HepG2 (cell line): Measurements from ENCODE around the gene SCAPER. TPM values are rescaled to one million over a fixed set of nuclear protein-coding genes. Genes with fewer than 3 reads are reported as not detected.

ENCODE experiments used
- ADNP ChIP-seq: sonication (generic); formaldehyde crosslinking; IDR thresholded peaks from 2 replicates; pipeline ENCODE4 v1.4.0; 2020; ENCODE audit warnings: missing genetic modification reagents
- CBFB ChIP-seq: sonication (generic); formaldehyde crosslinking; IDR thresholded peaks from 2 replicates; pipeline ENCODE4 v1.4.0; 2020; ENCODE audit warnings: missing genetic modification reagents
- CHD4 ChIP-seq: fragments of 200-600 bp; sonication (generic); IDR thresholded peaks from 2 replicates; pipeline ENCODE4 v1.7.0; 2017; ENCODE audit warnings: mild to moderate bottlenecking, low read length, borderline replicate concordance
- E2F5 ChIP-seq: sonication (generic); formaldehyde crosslinking; conservative IDR thresholded peaks from 2 replicates; pipeline ENCODE4 v1.4.0; 2020; ENCODE audit warnings: missing genetic modification reagents
- EP300 ChIP-seq, 3 experiments: sonication (generic) in 1 of 3; formaldehyde crosslinking in 1 of 3; IDR thresholded peaks; 2 replicates each; pipeline versions ENCODE4 v1.5.1 to v1.6.1; 2011 to 2020; ENCODE audit warnings: low read depth in 2 of 3, low read length in 2 of 3, borderline replicate concordance in 1 of 3, improper control_type of control experiment in 1 of 3, mild to moderate bottlenecking in 1 of 3, missing genetic modification reagents in 1 of 3, moderate library complexity in 1 of 3
- GLI4 ChIP-seq: sonication (generic); formaldehyde crosslinking; IDR thresholded peaks from 2 replicates; pipeline ENCODE4 v1.5.1; 2020; ENCODE audit warnings: missing genetic modification reagents, mild to moderate bottlenecking, moderate library complexity, borderline replicate concordance
- GMEB2 ChIP-seq: IDR thresholded peaks from 2 replicates; pipeline ENCODE4 v1.6.1; 2016; ENCODE audit warnings: missing biosample characterization, missing genetic modification reagents, low read depth
- HOXA3 ChIP-seq: sonication (generic); formaldehyde crosslinking; IDR thresholded peaks from 2 replicates; pipeline ENCODE4 v1.5.0; 2020; ENCODE audit warnings: missing genetic modification reagents
- IRF2 ChIP-seq: IDR thresholded peaks from 2 replicates; pipeline ENCODE4 v1.6.1; 2018; ENCODE audit warnings: missing genetic modification reagents, missing compliant biosample characterization
- MAZ ChIP-seq, 2 experiments: sonication (generic) in 1 of 2; formaldehyde crosslinking in 1 of 2; IDR thresholded peaks; 2 replicates each; pipeline versions ENCODE4 v1.5.0 to v1.6.1; 2012 to 2020; ENCODE audit warnings: low read depth in 2 of 2, mild to moderate bottlenecking in 2 of 2, borderline replicate concordance in 1 of 2, improper control_type of control experiment in 1 of 2, low read length in 1 of 2, missing genetic modification reagents in 1 of 2, moderate library complexity in 1 of 2
- MYC ChIP-seq: sonication (generic); formaldehyde crosslinking; IDR thresholded peaks from 2 replicates; pipeline ENCODE4 v1.9.0; 2021; ENCODE audit warnings: missing genetic modification reagents, borderline replicate concordance
- NR2C2 ChIP-seq: sonication (generic); formaldehyde crosslinking; IDR thresholded peaks from 2 replicates; pipeline ENCODE4 v1.4.0; 2020; ENCODE audit warnings: missing genetic modification reagents, mild to moderate bottlenecking, moderate library complexity, borderline replicate concordance
- PHF8 ChIP-seq: sonication (generic); formaldehyde crosslinking; IDR thresholded peaks from 2 replicates; pipeline ENCODE4 v1.5.0; 2020; ENCODE audit warnings: missing genetic modification reagents
- PPARG ChIP-seq: conservative IDR thresholded peaks from 2 replicates; pipeline ENCODE4 v1.6.1; 2016; ENCODE audit warnings: missing biosample characterization, missing genetic modification reagents
- RFX1 ChIP-seq: fragments of 450-650 bp; IDR thresholded peaks from 2 replicates; pipeline ENCODE4 v1.6.1; 2017
- RNF2 ChIP-seq: fragments of 450-650 bp; conservative IDR thresholded peaks from 2 replicates; pipeline ENCODE4 v1.6.1; 2016; ENCODE audit warnings: low read depth
- RXRA ChIP-seq: sonication (generic); formaldehyde crosslinking; IDR thresholded peaks from 2 replicates; pipeline ENCODE4 v1.5.1; 2020; ENCODE audit warnings: missing genetic modification reagents
- SOX6 ChIP-seq, 2 experiments: fragments of 450-650 bp in 1 of 2; sonication (generic) in 1 of 2; formaldehyde crosslinking in 1 of 2; IDR thresholded peaks; 2 replicates each; pipeline versions ENCODE4 v1.4.0 to v1.6.1; 2017 to 2020; ENCODE audit warnings: antibody characterized with exemption in 1 of 2, mild to moderate bottlenecking in 1 of 2, missing genetic modification reagents in 1 of 2
- UBTF ChIP-seq: sonication (generic); formaldehyde crosslinking; IDR thresholded peaks from 2 replicates; pipeline ENCODE4 v1.4.0; 2020; ENCODE audit warnings: mild to moderate bottlenecking, missing genetic modification reagents
- ZBTB3 ChIP-seq: sonication (generic); formaldehyde crosslinking; IDR thresholded peaks from 2 replicates; pipeline ENCODE4 v1.4.0; 2020; ENCODE audit warnings: low read depth, mild to moderate bottlenecking, moderate library complexity, missing genetic modification reagents, borderline replicate concordance
- ZNF225 ChIP-seq: sonication (generic); formaldehyde crosslinking; IDR thresholded peaks from 2 replicates; pipeline ENCODE4 v1.4.0; 2020; ENCODE audit warnings: mild to moderate bottlenecking, missing genetic modification reagents
- polyA plus RNA-seq, 8 experiments: library from polyadenylated mRNA; depleted of rRNA in 3 of 8; stranded (reverse) in 7 of 8; unstranded in 1 of 8; fragments of >200 nt; fragmentation: Illumina TruSeq in 4 of 8; extraction: Trizol in 4 of 8; gene quantifications; 2 replicates each; pipeline versions ENCODE4 v1.2.1 to v1.2.3, GENCODE V29; 2011 to 2016; ENCODE audit warnings: low read depth in 4 of 8, missing spikeins in 1 of 8, mixed read lengths in 1 of 8; ENCODE audit not compliant: insufficient read depth in 1 of 8
- total RNA-seq, 5 experiments: library from RNA; depleted of rRNA; stranded (reverse); fragments of >200 nt; fragmentation: Illumina TruSeq; extraction: Trizol; gene quantifications; 2 replicates each; pipeline ENCODE4 v1.2.3, GENCODE V29; 2016; ENCODE audit warnings: low read depth in 1 of 5
- TF ChIP-seq, protein P1 (sequence below): IDR thresholded peaks from 2 replicates; pipeline ENCODE4 v1.6.1; 2016; ENCODE audit warnings: low read depth, control low read depth

SCAPER gene
- total and polyA plus RNA-seq, 2 of the 13 experiments (the other 11 are each of a cell fraction or from before 2014, with no cell fraction given), result 4.3 to 10.5 TPM

GRCh38 chr15:76931397-76932134 lies 26.4 kb upstream of the SCAPER start, which contains the start of gene RCN2 (continued):
- no peak for TF ChIP-seq GLI4 (CRISPR knock-in tag)
- TF ChIP-seq ADNP (CRISPR knock-in tag), result no peak
- peak; percentile 42; the same call in 1 of the 2 replicates for TF ChIP-seq IRF2
- peak; percentile 62 for TF ChIP-seq GMEB2 (CRISPR knock-in tag)
- TF ChIP-seq EP300 (IDR thresholded peaks at IDR 0.05; ENCODE audit: low read depth in 2 of 2, low read length in 2 of 2), result 0 out of 4 replicates have a peak, but pooled peaks of 1 of the 2 experiments have one; percentile 7
- no peak for TF ChIP-seq EP300 (CRISPR knock-in tag; IDR thresholded peaks at IDR 0.05; ENCODE audit: borderline replicate concordance)
- no peak for TF ChIP-seq SOX6 (IDR thresholded peaks at IDR 0.05)
- TF ChIP-seq SOX6 (CRISPR knock-in tag; IDR thresholded peaks at IDR 0.05), result 0 out of 2 replicates have a peak, but pooled peaks have one; percentile 16
- 0 out of 2 replicates have a peak, but pooled peaks have one; percentile 29 for TF ChIP-seq RXRA (CRISPR knock-in tag)
- 0 out of 2 replicates have a peak, but pooled peaks have one; percentile 66 for TF ChIP-seq MAZ (IDR thresholded peaks at IDR 0.05; ENCODE audit: borderline replicate concordance, low read depth, low read length)
- peak; percentile 67 for TF ChIP-seq MAZ (CRISPR knock-in tag; IDR thresholded peaks at IDR 0.05; ENCODE audit: low read depth)
- peak; percentile 84 for TF ChIP-seq NR2C2 (CRISPR knock-in tag)
- no peak for TF ChIP-seq RFX1
- TF ChIP-seq RNF2, result peak; percentile 84
- peak; percentile 24; the same call in 1 of the 2 replicates for TF ChIP-seq E2F5 (CRISPR knock-in tag)
- TF ChIP-seq UBTF, result peak; percentile 95
- no peak for TF ChIP-seq CHD4
- TF ChIP-seq ZBTB3 (CRISPR knock-in tag), result 0 out of 2 replicates have a peak, but pooled peaks have one; percentile 23
- peak; percentile 36; the same call in 1 of the 2 replicates for TF ChIP-seq CBFB (CRISPR knock-in tag)
- TF ChIP-seq HOXA3 (CRISPR knock-in tag), result peak; percentile 71
- TF ChIP-seq, protein P1, sequence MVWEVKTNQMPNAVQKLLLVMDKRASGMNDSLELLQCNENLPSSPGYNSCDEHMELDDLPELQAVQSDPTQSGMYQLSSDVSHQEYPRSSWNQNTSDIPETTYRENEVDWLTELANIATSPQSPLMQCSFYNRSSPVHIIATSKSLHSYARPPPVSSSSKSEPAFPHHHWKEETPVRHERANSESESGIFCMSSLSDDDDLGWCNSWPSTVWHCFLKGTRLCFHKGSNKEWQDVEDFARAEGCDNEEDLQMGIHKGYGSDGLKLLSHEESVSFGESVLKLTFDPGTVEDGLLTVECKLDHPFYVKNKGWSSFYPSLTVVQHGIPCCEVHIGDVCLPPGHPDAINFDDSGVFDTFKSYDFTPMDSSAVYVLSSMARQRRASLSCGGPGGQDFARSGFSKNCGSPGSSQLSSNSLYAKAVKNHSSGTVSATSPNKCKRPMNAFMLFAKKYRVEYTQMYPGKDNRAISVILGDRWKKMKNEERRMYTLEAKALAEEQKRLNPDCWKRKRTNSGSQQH, result 0 out of 2 replicates have a peak, but pooled peaks have one; percentile 16
- 0 out of 2 replicates have a peak, but pooled peaks have one; percentile 21 for TF ChIP-seq PPARG
- TF ChIP-seq PHF8, result peak; percentile 79
- TF ChIP-seq ZNF225 (CRISPR knock-in tag), result no peak
- peak; percentile 66; the same call in 1 of the 2 replicates for TF ChIP-seq MYC (CRISPR knock-in tag)
